ENCODE results near the gene YAF2.
"Not testable (repeated sequence)": the region's sequence is repeated elsewhere in the genome, so short reads cannot be mapped to it uniquely, and the experiment has no call there.

DNA sequence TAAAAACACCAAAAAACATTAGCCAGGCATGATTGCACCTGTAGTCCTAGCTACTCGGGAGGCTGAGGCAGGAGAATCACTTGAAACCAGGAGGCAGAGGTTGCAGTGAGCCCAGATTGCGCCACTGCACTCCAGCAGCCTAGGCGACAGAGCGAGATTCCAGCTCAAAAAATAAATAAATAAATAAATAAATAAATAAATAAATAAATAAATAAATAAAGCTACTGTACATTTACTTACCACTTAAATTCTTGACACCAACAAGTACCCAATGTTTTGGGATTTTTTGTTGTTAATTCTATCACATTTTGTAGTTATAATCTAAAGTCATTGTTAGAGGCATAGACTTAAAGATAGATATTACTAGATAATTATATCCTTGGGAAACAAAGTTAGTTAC, 22.3 kb downstream of the YAF2 start:
- TF ChIP-seq, protein P1, sequence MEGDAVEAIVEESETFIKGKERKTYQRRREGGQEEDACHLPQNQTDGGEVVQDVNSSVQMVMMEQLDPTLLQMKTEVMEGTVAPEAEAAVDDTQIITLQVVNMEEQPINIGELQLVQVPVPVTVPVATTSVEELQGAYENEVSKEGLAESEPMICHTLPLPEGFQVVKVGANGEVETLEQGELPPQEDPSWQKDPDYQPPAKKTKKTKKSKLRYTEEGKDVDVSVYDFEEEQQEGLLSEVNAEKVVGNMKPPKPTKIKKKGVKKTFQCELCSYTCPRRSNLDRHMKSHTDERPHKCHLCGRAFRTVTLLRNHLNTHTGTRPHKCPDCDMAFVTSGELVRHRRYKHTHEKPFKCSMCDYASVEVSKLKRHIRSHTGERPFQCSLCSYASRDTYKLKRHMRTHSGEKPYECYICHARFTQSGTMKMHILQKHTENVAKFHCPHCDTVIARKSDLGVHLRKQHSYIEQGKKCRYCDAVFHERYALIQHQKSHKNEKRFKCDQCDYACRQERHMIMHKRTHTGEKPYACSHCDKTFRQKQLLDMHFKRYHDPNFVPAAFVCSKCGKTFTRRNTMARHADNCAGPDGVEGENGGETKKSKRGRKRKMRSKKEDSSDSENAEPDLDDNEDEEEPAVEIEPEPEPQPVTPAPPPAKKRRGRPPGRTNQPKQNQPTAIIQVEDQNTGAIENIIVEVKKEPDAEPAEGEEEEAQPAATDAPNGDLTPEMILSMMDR (IDR thresholded peaks at IDR 0.05) = not testable (repeated sequence)
- TF ChIP-seq POLR2A (IDR thresholded peaks at IDR 0.05) = not testable (repeated sequence)

Data from right lobe of liver (tissue), 4 donors.